ENCODE results near the gene HIVEP1.

Gene HIVEP1

GRCh38 chr6:12116264-12116800 is 104.2 kb downstream of the HIVEP1 start:
- no peak for DNase-seq (ENCODE audit: low read depth, low spot score)

GRCh38 chr6:12116978-12117377 is 104.9 kb downstream of the HIVEP1 start:
- DNase-seq (ENCODE audit: low read depth, low spot score) = no peak

GRCh38 chr6:12118607-12119006 is 106.5 kb downstream of the HIVEP1 start:
- DNase-seq (ENCODE audit: low read depth, low spot score) = no peak

GRCh38 chr6:12119085-12119588 is 107.0 kb downstream of the HIVEP1 start:
- DNase-seq (ENCODE audit: low read depth, low spot score) = no peak

GRCh38 chr6:12125396-12125795 is 113.3 kb downstream of the HIVEP1 start:
- no peak for DNase-seq (ENCODE audit: low read depth, low spot score)

GRCh38 chr6:12126051-12126450 is 113.9 kb downstream of the HIVEP1 start:
- no peak for DNase-seq (ENCODE audit: low read depth, low spot score)

- DNase-seq (ENCODE audit: low read depth, low spot score) = no peak
These were observed 117.4 kb downstream of the HIVEP1 start for GRCh38 chr6:12129523-12129922.

GRCh38 chr6:12132351-12133222 is 120.5 kb downstream of the HIVEP1 start:
- no peak for DNase-seq (ENCODE audit: low read depth, low spot score)

- DNase-seq (ENCODE audit: low read depth, low spot score) = no peak
These were observed 122.5 kb downstream of the HIVEP1 start for GRCh38 chr6:12134581-12134980.

- no peak for DNase-seq (ENCODE audit: low read depth, low spot score)
These were observed 122.9 kb downstream of the HIVEP1 start for GRCh38 chr6:12134991-12135390.

GRCh38 chr6:12136905-12137304 is 124.8 kb downstream of the HIVEP1 start:
- DNase-seq (ENCODE audit: low read depth, low spot score) = peak; percentile 33

GRCh38 chr6:12137480-12137879 is 125.4 kb downstream of the HIVEP1 start:
- DNase-seq (ENCODE audit: low read depth, low spot score) = peak; percentile 89

- no peak for DNase-seq (ENCODE audit: low read depth, low spot score)
These were observed 126.3 kb downstream of the HIVEP1 start for GRCh38 chr6:12138381-12138780.

- no peak for DNase-seq (ENCODE audit: low read depth, low spot score)
These were observed 126.8 kb downstream of the HIVEP1 start for GRCh38 chr6:12138936-12139335.

- DNase-seq (ENCODE audit: low read depth, low spot score) = peak; percentile 32
These were observed 135.6 kb downstream of the HIVEP1 start for GRCh38 chr6:12147557-12148316.

- peak; percentile 68 for DNase-seq (ENCODE audit: low read depth, low spot score)
These were observed 136.2 kb downstream of the HIVEP1 start for GRCh38 chr6:12148317-12148801.

- no peak for DNase-seq (ENCODE audit: low read depth, low spot score)
These were observed 136.7 kb downstream of the HIVEP1 start for GRCh38 chr6:12148841-12149240.

GRCh38 chr6:12149944-12150510 is 137.9 kb downstream of the HIVEP1 start:
- peak; percentile 67 for DNase-seq (ENCODE audit: low read depth, low spot score)

GRCh38 chr6:12150812-12151432 is 138.8 kb downstream of the HIVEP1 start:
- peak; percentile 59 for DNase-seq (ENCODE audit: low read depth, low spot score)

- DNase-seq (ENCODE audit: low read depth, low spot score) = no peak
These were observed 139.3 kb downstream of the HIVEP1 start for GRCh38 chr6:12151433-12151820.
